PC-3 (cell line): ENCODE data around the gene PTPRN2. TPM values are rescaled to one million over a fixed set of nuclear protein-coding genes. Genes with fewer than 3 reads are reported as not detected.

ENCODE experiments used
- ATAC-seq: fragments of 200-7000 bp; cut with Tn5 transposase; 2 replicates; pipeline ENCODE4 v1.9.1; 2020; ENCODE audit warnings: mild to moderate bottlenecking, moderate library complexity
- BruUV-seq: library from RNA; stranded (reverse); fragments of 400-500 nt; replicated peaks from 2 replicates; lab custom pipeline; 2021; lab: Mats Ljungman, UMichigan
- CTCF ChIA-PET: fragments of 300-600 bp; sonication (Branson Sonifier 250); formaldehyde crosslinking; loops from one replicate; lab custom pipeline; 2022; ENCODE audit warnings: antibody characterized with exemption; lab: Charles Lee
- POLR2A ChIA-PET: fragments of 300-600 bp; sonication (Branson Sonifier 250); formaldehyde crosslinking; loops from one replicate; lab custom pipeline; 2022; ENCODE audit warnings: antibody characterized with exemption; ENCODE audit not compliant: unreplicated experiment; lab: Charles Lee
- DNase-seq: peaks from one replicate; pipeline ENCODE4 v3.0.0-alpha.2; 2015
- H2AFZ ChIP-seq: fragments of 300-600 bp; sonication (generic); 2 replicates; pipeline ENCODE4 v1.6.0; 2016; ENCODE audit warnings: antibody characterized with exemption, low read length
- H3F3A ChIP-seq: fragments of 300-600 bp; sonication (generic); one replicate; pipeline ENCODE4 v1.6.0; 2017; ENCODE audit warnings: antibody characterized with exemption, low read length, control low read depth, mild to moderate bottlenecking; ENCODE audit not compliant: unreplicated experiment
- H3K27ac ChIP-seq: fragments of 300-600 bp; sonication (generic); 2 replicates; pipeline ENCODE4 v1.5.1; 2016; ENCODE audit warnings: mild to moderate bottlenecking, low read length
- H3K27me3 ChIP-seq: fragments of 300-600 bp; sonication (generic); 2 replicates; pipeline ENCODE4 v1.6.1; 2016; ENCODE audit warnings: low read length, mixed read lengths
- H3K36me3 ChIP-seq: fragments of 300-600 bp; sonication (generic); 2 replicates; pipeline ENCODE4 v1.6.1; 2016; ENCODE audit warnings: low read depth, mixed run types, low read length, mixed read lengths
- H3K4me1 ChIP-seq: fragments of 300-600 bp; sonication (generic); 2 replicates; pipeline ENCODE4 v1.5.1; 2016; ENCODE audit warnings: low read length; ENCODE audit not compliant: insufficient read depth
- H3K4me2 ChIP-seq: fragments of 300-600 bp; sonication (generic); 2 replicates; pipeline ENCODE4 v1.6.0; 2016; ENCODE audit warnings: low read length
- H3K4me3 ChIP-seq: fragments of 300-600 bp; sonication (generic); 2 replicates; pipeline ENCODE4 v1.5.1; 2016; ENCODE audit warnings: mild to moderate bottlenecking, low read length, mixed read lengths
- H3K79me2 ChIP-seq: fragments of 300-600 bp; sonication (generic); 2 replicates; pipeline ENCODE4 v1.6.1; 2017; ENCODE audit warnings: low read length, mixed read lengths
- H3K9ac ChIP-seq: fragments of 300-600 bp; sonication (generic); 2 replicates; pipeline ENCODE4 v1.6.0; 2016; ENCODE audit warnings: mild to moderate bottlenecking, low read length
- H3K9me2 ChIP-seq: fragments of 300-600 bp; sonication (generic); replicated peaks from 2 replicates; pipeline ENCODE4 v1.6.1; 2016; ENCODE audit warnings: mixed run types, low read length, mixed read lengths
- H3K9me3 ChIP-seq: fragments of 300-600 bp; sonication (generic); 2 replicates; pipeline ENCODE4 v1.6.1; 2016; ENCODE audit warnings: low read length, mixed read lengths
- H4K20me1 ChIP-seq: fragments of 300-600 bp; sonication (generic); 2 replicates; pipeline ENCODE4 v1.6.1; 2016; ENCODE audit warnings: low read length, mixed read lengths
- EZH2 ChIP-seq: fragments of 300-600 bp; sonication (generic); IDR thresholded peaks from one replicate; pipeline ENCODE4 v1.6.1; 2017; ENCODE audit warnings: antibody characterized with exemption, mild to moderate bottlenecking, low read length; ENCODE audit not compliant: unreplicated experiment
- EZH2phosphoT487 ChIP-seq: fragments of 300-600 bp; sonication (generic); IDR thresholded peaks from 2 replicates; pipeline ENCODE4 v1.6.1; 2018; ENCODE audit warnings: mild to moderate bottlenecking, antibody characterized with exemption, low read length, borderline replicate concordance
- intact Hi-C: fragments of 100-400 bp; cut with micrococcal nuclease; formaldehyde crosslinking; loops from 2 replicates; pipeline ENCODE4 v1.9.0; 2023
- total RNA-seq: library from RNA; depleted of rRNA; stranded (reverse); fragments of >200 nt; gene quantifications from 2 replicates; pipeline ENCODE4 v1.2.3, GENCODE V29; 2014
- TF ChIP-seq, protein P1 (sequence below): fragments of 300-600 bp; sonication (generic); conservative IDR thresholded peaks from 2 replicates; pipeline ENCODE4 v1.5.1; 2017; ENCODE audit warnings: antibody characterized with exemption, low read depth, mild to moderate bottlenecking, low read length

PTPRN2 gene
- total RNA-seq, 1 experiment from 2014 or later, result 3.2 TPM

DNA sequence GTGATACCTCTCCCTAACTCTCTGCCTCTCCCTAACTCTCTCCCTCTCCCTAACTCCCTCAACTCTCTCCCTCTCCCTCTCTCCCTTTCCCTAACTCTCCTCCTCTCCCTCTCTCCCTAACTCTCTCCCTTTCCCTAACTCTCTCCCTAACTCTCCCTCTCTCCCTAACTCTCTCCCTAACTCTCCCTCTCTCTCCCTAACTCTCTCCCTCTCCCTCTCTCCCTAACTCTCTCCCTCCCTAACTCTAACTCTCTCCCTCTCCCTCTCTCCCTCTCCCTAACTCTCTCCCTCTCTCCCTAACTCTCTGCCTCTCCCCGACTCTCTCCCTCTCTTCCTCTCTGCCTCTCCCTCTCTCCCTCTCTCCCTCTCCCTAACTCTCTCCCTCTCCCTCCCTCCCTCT, 2.0 kb upstream of the PTPRN2 start:
- no TSS peak for BruUV-seq
- intact Hi-C loops, result loop anchor here (10.0 kb wide), 2 partner anchors 95 to 155 kb away; no protein-coding TSS in a partner anchor
- no peak overlapping the region for H3K4me3 ChIP-seq
- ATAC-seq (no peak), DNase-seq (no peak)
- H2AFZ ChIP-seq, result no peak overlapping the region
- ChIA-PET POLR2A (no interaction called here), CTCF (no interaction called here)
- H3K9me2 ChIP-seq, result no peaks in the 10 kb centered on the region
- H3K27ac ChIP-seq, result no peak overlapping the region
- H4K20me1 ChIP-seq, result no peaks in the 10 kb centered on the region
- H3K36me3 ChIP-seq, result no peaks in the 10 kb centered on the region
- H3F3A ChIP-seq, result no peaks in the 10 kb centered on the region
- H3K79me2 ChIP-seq, result no peaks in the 10 kb centered on the region
- H3K9me3 ChIP-seq, result 0 out of 2 replicates have a peak, but pooled peaks cover 6% of the 10 kb centered on the region
- no peak overlapping the region for H3K9ac ChIP-seq
- H3K27me3 ChIP-seq, result peaks cover 20% of the 10 kb centered on the region; the same call in 1 of the 2 replicates
- no peak for TF ChIP-seq EZH2phosphoT487
- TF ChIP-seq, protein P1, sequence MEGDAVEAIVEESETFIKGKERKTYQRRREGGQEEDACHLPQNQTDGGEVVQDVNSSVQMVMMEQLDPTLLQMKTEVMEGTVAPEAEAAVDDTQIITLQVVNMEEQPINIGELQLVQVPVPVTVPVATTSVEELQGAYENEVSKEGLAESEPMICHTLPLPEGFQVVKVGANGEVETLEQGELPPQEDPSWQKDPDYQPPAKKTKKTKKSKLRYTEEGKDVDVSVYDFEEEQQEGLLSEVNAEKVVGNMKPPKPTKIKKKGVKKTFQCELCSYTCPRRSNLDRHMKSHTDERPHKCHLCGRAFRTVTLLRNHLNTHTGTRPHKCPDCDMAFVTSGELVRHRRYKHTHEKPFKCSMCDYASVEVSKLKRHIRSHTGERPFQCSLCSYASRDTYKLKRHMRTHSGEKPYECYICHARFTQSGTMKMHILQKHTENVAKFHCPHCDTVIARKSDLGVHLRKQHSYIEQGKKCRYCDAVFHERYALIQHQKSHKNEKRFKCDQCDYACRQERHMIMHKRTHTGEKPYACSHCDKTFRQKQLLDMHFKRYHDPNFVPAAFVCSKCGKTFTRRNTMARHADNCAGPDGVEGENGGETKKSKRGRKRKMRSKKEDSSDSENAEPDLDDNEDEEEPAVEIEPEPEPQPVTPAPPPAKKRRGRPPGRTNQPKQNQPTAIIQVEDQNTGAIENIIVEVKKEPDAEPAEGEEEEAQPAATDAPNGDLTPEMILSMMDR, result no peak
- TF ChIP-seq EZH2, result no peak
- no peak overlapping the region for H3K4me2 ChIP-seq
- H3K4me1 ChIP-seq, result no peaks in the 10 kb centered on the region

DNA sequence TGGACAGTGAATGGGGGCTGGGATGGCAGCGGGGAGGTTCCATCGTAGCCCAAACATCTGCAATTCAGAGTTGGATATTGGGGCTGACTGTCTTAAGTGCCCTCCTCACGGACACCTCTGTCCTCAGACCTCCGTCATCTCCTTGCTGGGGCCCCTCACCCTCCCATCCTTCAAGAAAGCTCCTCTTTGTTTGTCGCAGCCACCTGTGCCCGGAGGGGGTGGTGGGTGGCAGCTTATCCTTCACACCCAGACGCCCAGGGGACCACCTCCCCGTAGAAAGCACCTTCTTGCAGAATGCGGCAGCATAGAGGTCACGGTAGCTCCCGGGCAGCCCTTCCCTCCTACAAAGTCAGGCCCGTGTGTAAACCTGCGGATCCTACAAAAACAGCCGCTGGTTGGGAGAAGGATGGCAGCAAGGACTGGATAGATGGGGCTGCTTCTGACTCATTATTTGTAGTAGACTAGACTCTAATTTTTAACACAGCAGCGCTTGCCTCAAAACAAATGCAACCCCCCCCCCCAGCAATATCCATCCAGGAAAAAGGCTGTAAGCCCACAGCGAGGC, 1.3 kb upstream of the PTPRN2 start:
- intact Hi-C loops, result loop anchor here (10.0 kb wide), 2 partner anchors 94 to 154 kb away; no protein-coding TSS in a partner anchor

DNA sequence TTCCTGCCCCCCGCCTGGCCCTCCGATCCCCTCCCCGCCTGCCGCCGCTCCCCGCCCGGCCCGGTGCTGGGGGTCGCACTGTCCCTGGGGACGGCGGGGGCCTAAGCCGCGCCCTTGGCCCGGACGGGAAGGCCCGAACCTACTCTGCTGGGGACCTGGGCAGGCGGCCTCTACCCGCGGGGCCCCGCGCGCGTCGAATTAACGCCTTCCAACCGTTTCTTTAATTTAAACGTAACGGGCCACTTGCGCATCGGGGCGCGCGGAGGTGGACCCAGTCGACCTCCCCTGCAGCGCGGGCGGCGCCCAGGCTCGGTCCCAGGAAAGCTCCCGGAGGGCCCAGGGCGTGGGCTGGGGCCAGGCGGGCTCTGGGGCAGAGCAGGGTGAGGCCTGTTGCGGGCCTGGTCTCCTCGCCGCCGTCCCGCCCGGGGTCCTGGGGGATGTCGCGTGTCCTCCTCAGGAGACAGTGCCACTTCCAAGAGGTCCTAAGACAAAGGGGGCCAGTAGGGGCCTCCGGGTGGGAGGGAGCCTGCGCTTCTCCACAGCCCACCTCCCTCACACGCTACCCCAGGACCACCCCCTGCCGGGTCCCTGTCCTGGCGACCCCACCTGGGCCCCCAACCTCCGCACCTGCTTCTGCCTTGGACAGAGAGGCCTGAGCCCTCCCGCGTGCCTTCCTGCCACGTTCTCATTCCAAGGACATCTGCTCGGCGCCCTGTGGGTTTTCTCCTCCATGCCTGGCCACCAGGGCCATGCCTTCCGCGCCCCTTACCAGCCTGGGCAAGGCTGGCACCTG, 658 bp upstream of the PTPRN2 start:
- TF ChIP-seq, protein P1, result no peak
- TF ChIP-seq EZH2phosphoT487, result no peak
- TF ChIP-seq EZH2, result no peak
- H3K9me2 ChIP-seq, result no peaks in the 10 kb centered on the region
- H2AFZ ChIP-seq, result no peak overlapping the region
- ChIA-PET CTCF (no interaction called here), POLR2A (no interaction called here)
- H3K27me3 ChIP-seq, result peaks cover 31% of the 10 kb centered on the region; the same call in 1 of the 2 replicates
- H3K27ac ChIP-seq, result no peak overlapping the region
- no TSS peak for BruUV-seq
- ATAC-seq, result no peak; the same call in 1 of the 2 replicates
- intact Hi-C loops, result loop anchor here (10.0 kb wide), 2 partner anchors 93 to 153 kb away; no protein-coding TSS in a partner anchor
- H3K4me2 ChIP-seq, result no peak overlapping the region
- no peaks in the 10 kb centered on the region for H3K36me3 ChIP-seq
- H3K4me1 ChIP-seq, result no peaks in the 10 kb centered on the region
- DNase-seq, result no peak
- H4K20me1 ChIP-seq, result no peaks in the 10 kb centered on the region
- no peak overlapping the region for H3K4me3 ChIP-seq
- no peaks in the 10 kb centered on the region for H3K79me2 ChIP-seq
- H3K9ac ChIP-seq, result no peak overlapping the region
- no peaks in the 10 kb centered on the region for H3F3A ChIP-seq
- H3K9me3 ChIP-seq, result no peaks in the 10 kb centered on the region

More for the DNA sequence above, 1.3 kb upstream of the PTPRN2 start:
- POLR2A ChIA-PET, result no interaction called here
- H3K79me2 ChIP-seq, result no peaks in the 10 kb centered on the region
- no peaks in the 10 kb centered on the region for H3F3A ChIP-seq
- no TSS peak for BruUV-seq
- no peaks in the 10 kb centered on the region for H4K20me1 ChIP-seq
- H3K27ac ChIP-seq, result no peak overlapping the region
- H3K9me3 ChIP-seq, result 0 out of 2 replicates have a peak, but pooled peaks cover 3% of the 10 kb centered on the region
- no peak overlapping the region for H2AFZ ChIP-seq
- no peaks in the 10 kb centered on the region for H3K9me2 ChIP-seq
- no peak overlapping the region for H3K4me3 ChIP-seq
- DNase-seq (no peak), ATAC-seq (no peak)
- CTCF ChIA-PET, result no interaction called here
- H3K36me3 ChIP-seq, result no peaks in the 10 kb centered on the region
- peaks cover 27% of the 10 kb centered on the region; the same call in 1 of the 2 replicates for H3K27me3 ChIP-seq
- H3K4me1 ChIP-seq, result no peaks in the 10 kb centered on the region
- H3K4me2 ChIP-seq, result no peak overlapping the region
- no peak overlapping the region for H3K9ac ChIP-seq
- no peak for TF ChIP-seq EZH2phosphoT487
